GM19452 (cell line): ENCODE data around the gene PSORS1C1.

Source experiments
- ATAC-seq: cut with Tn5 transposase; IDR thresholded peaks from one replicate; pipeline ENCODE4 v1.9.1; 2021; ENCODE audit not compliant: unreplicated experiment

Gene PSORS1C1

GRCh38 chr6:31094389-31094881, 20.2 kb upstream of the PSORS1C1 start:
- no peak for ATAC-seq

- no peak for ATAC-seq
Measured at GRCh38 chr6:31096215-31096614, 18.4 kb upstream of the PSORS1C1 start.

GRCh38 chr6:31096656-31097055, 17.9 kb upstream of the PSORS1C1 start:
- ATAC-seq = no peak

GRCh38 chr6:31098449-31098938, 16.1 kb upstream of the PSORS1C1 start:
- no peak for ATAC-seq

GRCh38 chr6:31103136-31103535, 11.5 kb upstream of the PSORS1C1 start:
- no peak for ATAC-seq

GRCh38 chr6:31107052-31107451, 7.5 kb upstream of the PSORS1C1 start:
- no peak for ATAC-seq

- no peak for ATAC-seq
Measured at GRCh38 chr6:31110825-31111582, 3.6 kb upstream of the PSORS1C1 start.

- no peak for ATAC-seq
Measured at GRCh38 chr6:31111712-31112111, 2.9 kb upstream of the PSORS1C1 start.

GRCh38 chr6:31112478-31112877, 2.1 kb upstream of the PSORS1C1 start, which contains the start of gene C6orf15:
Gene C6orf15, minus strand, starts transcription at chr6:31112575. Its CDS starts 20 bp downstream, at chr6:31112555.
- no peak for ATAC-seq

- no peak for ATAC-seq
Measured at GRCh38 chr6:31113861-31114540, 599 bp upstream of the PSORS1C1 start.

- ATAC-seq = no peak
Measured at GRCh38 chr6:31114970-31115849, 610 bp downstream of the PSORS1C1 start.

GRCh38 chr6:31115941-31116560, 1.5 kb downstream of the PSORS1C1 start:
- no peak for ATAC-seq

GRCh38 chr6:31116661-31117385, 2.2 kb downstream of the PSORS1C1 start:
- ATAC-seq = no peak

GRCh38 chr6:31118178-31118577, 3.6 kb downstream of the PSORS1C1 start:
- no peak for ATAC-seq

- ATAC-seq = no peak
Measured at GRCh38 chr6:31120151-31120915, 5.7 kb downstream of the PSORS1C1 start, which contains the start of gene CDSN. Gene CDSN, minus strand, starts transcription at chr6:31120446. Its CDS starts 27 bp downstream, at chr6:31120419.

- ATAC-seq = no peak
Measured at GRCh38 chr6:31121131-31121790, 6.7 kb downstream of the PSORS1C1 start.

GRCh38 chr6:31122791-31123706, 8.4 kb downstream of the PSORS1C1 start:
- ATAC-seq = no peak

- no peak for ATAC-seq
Measured at GRCh38 chr6:31125162-31125561, 10.6 kb downstream of the PSORS1C1 start.
